Activated T-cell treated with anti-CD3 and anti-CD28 coated beads, Interleukin-2, amount 50 U/mL, for 72 hours (primary cell): ENCODE data around the gene CARMIL1. TPM values are rescaled to one million over a fixed set of nuclear protein-coding genes. Genes with fewer than 3 reads are reported as not detected.
"Not testable (repeated sequence)": the region's sequence is repeated elsewhere in the genome, so short reads cannot be mapped to it uniquely, and the experiment has no call there.

Experiments
- ATAC-seq, 2 donors: fragments of 150-1000 bp; cut with Tn5 transposase; replicated peaks in 1 of 2; 2 replicates each; pipeline ENCODE4 v1.10.0; 2021; ENCODE audit warnings: moderate library complexity in 2 of 2, mild to moderate bottlenecking in 1 of 2
- DNase-seq, 2 donors: peaks; one replicate each; pipeline ENCODE4 v3.0.0; 2021 to 2022; ENCODE audit warnings: mixed read lengths in 1 of 2
- H3K27ac Mint-ChIP-seq: one replicate; pipeline ENCODE4 v1.8.0; 2022; ENCODE audit warnings: mild to moderate bottlenecking, moderate library complexity, mixed read lengths
- H3K27me3 Mint-ChIP-seq: one replicate; pipeline ENCODE4 v1.8.0; 2022; ENCODE audit warnings: low read depth, mixed read lengths
- H3K36me3 Mint-ChIP-seq, 2 donors: one replicate each; pipeline ENCODE4 v1.8.0; 2022; ENCODE audit warnings: mixed read lengths in 2 of 2, mild to moderate bottlenecking in 1 of 2; ENCODE audit not compliant: insufficient read depth in 2 of 2
- H3K4me1 Mint-ChIP-seq: one replicate; pipeline ENCODE4 v1.8.0; 2022; ENCODE audit warnings: low read depth, mixed read lengths
- H3K4me3 Mint-ChIP-seq, 2 donors: one replicate each; pipeline ENCODE4 v1.8.0; 2022; ENCODE audit warnings: mild to moderate bottlenecking in 2 of 2, mixed read lengths in 2 of 2, moderate library complexity in 2 of 2
- H3K9me3 Mint-ChIP-seq, 2 donors: one replicate each; pipeline ENCODE4 v1.8.0; 2022; ENCODE audit warnings: mixed read lengths in 2 of 2
- total RNA-seq, 2 donors: library from RNA; stranded (reverse); gene quantifications; one replicate each; pipeline ENCODE4 v1.2.3, GENCODE V29; 2022

CARMIL1 gene
- total RNA-seq, 2 donors from 2014 or later: 5.0 to 5.6 TPM

DNA sequence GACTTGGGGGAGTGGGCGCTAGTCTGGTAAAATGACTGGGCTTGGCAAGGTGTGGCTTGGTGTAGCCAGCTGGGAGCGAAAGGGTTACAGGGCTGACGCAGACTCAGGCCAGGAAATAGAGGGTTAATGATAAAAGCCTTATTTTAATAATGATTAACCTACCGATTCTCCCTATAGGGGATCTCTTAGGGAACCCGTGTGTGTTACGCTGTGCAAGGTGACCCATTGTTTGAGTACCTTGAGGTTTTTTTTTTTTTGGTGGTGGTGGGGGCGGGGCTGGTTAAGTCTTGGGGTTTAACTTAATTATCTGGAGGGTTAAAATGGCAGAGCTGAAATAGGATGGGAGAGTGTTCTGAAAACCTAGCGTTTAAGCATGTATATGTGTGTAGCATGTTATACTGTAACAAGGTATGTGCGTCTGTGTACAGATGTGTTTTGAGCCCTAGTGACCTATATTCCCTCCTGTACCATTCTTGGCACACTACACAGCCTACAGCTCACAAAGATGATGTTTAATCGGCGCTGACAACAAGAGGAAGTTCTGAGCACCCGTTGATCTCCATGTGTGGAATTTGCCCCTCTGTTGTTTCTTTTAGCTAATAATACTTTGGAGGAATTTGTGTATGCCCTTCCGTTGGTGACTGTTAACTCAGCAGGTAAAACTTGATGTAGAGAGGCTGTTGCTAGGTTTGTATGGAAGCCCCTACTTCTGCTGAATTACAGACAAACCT is 1.3 kb downstream of the CARMIL1 start:
- peak; percentile 16 to 32 for DNase-seq
- Mint-ChIP-seq H3K9me3 (no peaks in the 10 kb centered on the region), H3K4me3 (peak overlapping the region; percentile 89 to 90), H3K27me3 (peaks cover 10% of the 10 kb centered on the region), H3K4me1 (peaks cover 41% of the 10 kb centered on the region), H3K36me3 (no peaks in the 10 kb centered on the region), H3K27ac (no peak overlapping the region)
- no peak for ATAC-seq

DNA sequence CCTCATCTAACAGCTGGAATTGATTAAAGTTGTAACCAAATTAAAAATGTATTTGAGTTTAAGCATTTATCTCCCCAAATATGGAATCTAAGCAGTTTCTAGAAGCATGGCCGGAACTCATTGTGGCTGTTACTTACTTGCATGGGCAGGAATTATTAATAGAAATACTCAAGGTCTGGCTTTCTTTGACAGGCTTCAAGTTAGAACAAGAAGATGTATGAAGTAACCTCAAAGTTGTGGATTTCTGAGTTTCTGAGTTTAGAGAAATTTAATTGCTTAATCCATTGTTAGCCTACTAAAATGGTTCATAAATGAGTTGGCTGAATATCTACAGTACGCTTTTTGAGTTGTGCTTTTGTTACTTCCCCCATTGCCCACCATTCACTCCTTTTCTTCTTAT is 7.7 kb downstream of the CARMIL1 start:
- no peaks in the 10 kb centered on the region for H3K27me3 Mint-ChIP-seq
- no peaks in the 10 kb centered on the region for H3K36me3 Mint-ChIP-seq
- ATAC-seq (no peak), DNase-seq (no peak)
- peaks cover 7% of the 10 kb centered on the region for H3K4me1 Mint-ChIP-seq
- no peaks in the 10 kb centered on the region for H3K9me3 Mint-ChIP-seq
- H3K27ac Mint-ChIP-seq: no peak overlapping the region
- no peak overlapping the region for H3K4me3 Mint-ChIP-seq

DNA sequence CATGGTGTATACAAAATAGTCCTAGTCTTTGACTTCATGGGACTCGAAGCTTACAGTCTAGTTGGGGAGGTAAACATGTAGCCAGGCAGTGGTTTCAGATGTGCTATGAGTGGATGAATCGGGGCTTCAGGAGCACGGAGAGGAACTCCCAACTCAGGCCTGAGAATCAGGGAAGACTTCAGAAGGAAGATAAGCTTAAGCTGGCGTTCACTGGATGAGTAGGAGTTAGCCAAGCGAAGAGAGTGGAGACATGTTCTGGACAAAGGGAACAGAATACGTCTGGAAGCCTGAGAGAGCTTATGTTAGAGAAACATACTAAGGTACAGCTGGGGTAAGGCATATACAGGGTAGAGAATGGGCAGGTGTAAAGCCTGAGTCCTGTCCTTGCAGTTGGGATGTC is 8.8 kb downstream of the CARMIL1 start:
- H3K27me3 Mint-ChIP-seq: no peaks in the 10 kb centered on the region
- H3K9me3 Mint-ChIP-seq: no peaks in the 10 kb centered on the region
- DNase-seq: no peak
- H3K27ac Mint-ChIP-seq: no peak overlapping the region
- no peak for ATAC-seq
- H3K4me1 Mint-ChIP-seq: peaks cover 2% of the 10 kb centered on the region
- no peaks in the 10 kb centered on the region for H3K36me3 Mint-ChIP-seq
- no peak overlapping the region for H3K4me3 Mint-ChIP-seq

DNA sequence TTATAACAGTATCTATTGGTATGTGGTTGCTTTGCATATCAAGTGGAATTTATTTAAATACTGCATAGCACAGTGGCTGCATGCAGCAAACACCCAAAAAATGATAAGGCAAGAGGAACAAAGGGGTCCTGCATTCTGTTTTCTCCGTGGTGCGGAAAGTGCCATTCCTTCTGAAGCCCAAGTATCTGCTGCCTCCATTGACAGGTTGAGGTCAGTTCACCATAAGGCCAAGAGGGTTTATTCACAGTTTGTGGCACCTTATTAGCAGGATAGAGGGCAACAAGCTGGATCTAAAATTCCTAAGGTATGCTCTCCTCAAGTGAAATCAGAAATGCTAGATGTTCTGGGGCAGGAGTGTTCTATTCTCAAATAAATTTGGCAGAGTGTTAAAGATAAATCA is 9.3 kb downstream of the CARMIL1 start:
- no peaks in the 10 kb centered on the region for H3K9me3 Mint-ChIP-seq
- H3K4me1 Mint-ChIP-seq: no peaks in the 10 kb centered on the region
- H3K27ac Mint-ChIP-seq: no peak overlapping the region
- no peak for ATAC-seq
- no peak for DNase-seq
- H3K27me3 Mint-ChIP-seq: no peaks in the 10 kb centered on the region
- H3K36me3 Mint-ChIP-seq: no peaks in the 10 kb centered on the region
- H3K4me3 Mint-ChIP-seq: no peak overlapping the region

DNA sequence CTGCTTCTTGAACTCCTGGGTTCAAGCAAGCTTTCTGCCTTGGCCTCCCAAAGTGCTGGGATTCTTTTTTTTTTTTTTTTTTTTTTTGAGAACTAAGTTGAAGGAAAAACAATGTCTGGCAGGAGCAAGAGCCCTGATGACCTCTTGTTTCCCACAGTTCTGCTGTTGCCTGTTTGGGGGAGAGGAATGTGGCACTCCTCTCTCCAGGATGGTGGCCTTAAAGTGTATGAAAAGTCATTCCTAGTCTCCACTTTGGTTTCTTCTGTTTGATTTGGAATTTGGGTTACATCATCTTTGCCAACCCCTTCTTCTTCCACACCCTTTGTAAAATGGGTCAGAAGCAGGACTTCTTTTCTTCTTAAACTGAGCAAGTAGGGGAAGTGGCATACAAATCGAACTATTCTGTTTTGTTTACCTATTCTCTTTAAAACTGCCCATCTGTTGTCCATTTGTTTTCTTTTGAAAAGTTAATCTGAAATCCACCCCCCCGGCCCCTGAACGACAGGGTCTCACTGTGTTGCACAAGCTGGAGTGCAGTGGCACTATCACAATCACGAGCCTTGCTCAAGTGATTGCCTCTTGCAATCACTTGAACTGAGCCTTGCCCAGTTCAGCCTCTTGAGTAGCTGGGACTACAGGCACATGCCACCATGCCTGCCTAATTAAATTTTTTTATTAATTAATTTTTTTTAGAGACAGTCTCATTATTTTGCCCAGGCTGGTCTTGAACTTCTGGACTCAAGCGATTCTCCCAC is 11.3 kb downstream of the CARMIL1 start:
- no peak for ATAC-seq
- peaks cover 0 to 2% of the 10 kb centered on the region in 2 donors for H3K9me3 Mint-ChIP-seq

DNA sequence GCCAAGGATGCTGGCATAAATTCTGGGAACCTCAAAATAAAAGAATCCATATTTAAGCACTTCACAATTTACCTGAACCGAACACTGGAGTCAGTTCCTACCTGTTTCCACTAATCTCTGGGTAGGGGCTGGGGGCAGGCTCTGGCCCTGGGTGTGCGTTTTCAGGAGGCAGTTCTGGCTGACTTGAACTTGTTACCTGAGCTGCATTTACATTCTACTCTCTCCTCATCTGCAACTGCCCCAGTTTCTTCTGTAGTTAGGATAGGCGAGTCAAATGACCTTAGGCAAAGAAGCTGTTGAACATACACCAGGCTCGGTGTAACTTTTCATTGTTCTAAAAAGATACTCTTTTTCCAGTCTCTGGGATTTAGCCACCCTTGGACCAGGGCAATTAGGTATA is 13.2 kb downstream of the CARMIL1 start:
- ATAC-seq: no peak
- Mint-ChIP-seq H3K36me3 (no peaks in the 10 kb centered on the region), H3K9me3 (peaks cover 0 to 2% of the 10 kb centered on the region in 2 donors), H3K4me1 (peaks cover 20% of the 10 kb centered on the region), H3K27me3 (no peaks in the 10 kb centered on the region), H3K4me3 (no peak overlapping the region), H3K27ac (no peak overlapping the region)
- DNase-seq: no peak

More for the DNA sequence above, 11.3 kb downstream of the CARMIL1 start:
- DNase-seq: no peak
- Mint-ChIP-seq H3K27me3 (no peaks in the 10 kb centered on the region), H3K36me3 (no peaks in the 10 kb centered on the region), H3K4me1 (peaks cover under 1% of the 10 kb centered on the region), H3K27ac (no peak overlapping the region), H3K4me3 (no peak overlapping the region)

DNA sequence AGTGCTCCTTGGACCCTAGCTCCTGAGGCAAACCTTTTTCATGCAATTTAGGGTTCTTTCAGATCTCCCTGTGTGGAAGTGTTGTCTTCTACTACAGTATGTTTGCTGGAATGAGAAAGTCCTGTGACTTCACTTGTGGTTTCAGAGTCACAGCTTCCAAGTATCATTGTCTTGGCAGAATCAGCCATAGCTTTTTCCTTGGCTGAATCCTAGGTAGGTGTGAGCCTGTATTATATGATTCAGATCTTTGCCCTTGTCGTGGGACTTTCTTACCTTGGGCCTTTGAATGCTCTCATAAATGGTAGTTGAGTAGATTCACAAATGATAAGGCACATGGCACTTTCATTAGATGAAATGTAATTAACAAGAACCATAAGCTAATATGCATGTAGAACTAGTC is 16.5 kb downstream of the CARMIL1 start:
- ATAC-seq: no peak
- no peaks in the 10 kb centered on the region for H3K36me3 Mint-ChIP-seq
- no peak for DNase-seq
- H3K9me3 Mint-ChIP-seq: peaks cover 0 to 2% of the 10 kb centered on the region in 2 donors
- peaks cover 20% of the 10 kb centered on the region for H3K4me1 Mint-ChIP-seq
- H3K27ac Mint-ChIP-seq: no peak overlapping the region
- no peaks in the 10 kb centered on the region for H3K27me3 Mint-ChIP-seq
- no peak overlapping the region for H3K4me3 Mint-ChIP-seq

DNA sequence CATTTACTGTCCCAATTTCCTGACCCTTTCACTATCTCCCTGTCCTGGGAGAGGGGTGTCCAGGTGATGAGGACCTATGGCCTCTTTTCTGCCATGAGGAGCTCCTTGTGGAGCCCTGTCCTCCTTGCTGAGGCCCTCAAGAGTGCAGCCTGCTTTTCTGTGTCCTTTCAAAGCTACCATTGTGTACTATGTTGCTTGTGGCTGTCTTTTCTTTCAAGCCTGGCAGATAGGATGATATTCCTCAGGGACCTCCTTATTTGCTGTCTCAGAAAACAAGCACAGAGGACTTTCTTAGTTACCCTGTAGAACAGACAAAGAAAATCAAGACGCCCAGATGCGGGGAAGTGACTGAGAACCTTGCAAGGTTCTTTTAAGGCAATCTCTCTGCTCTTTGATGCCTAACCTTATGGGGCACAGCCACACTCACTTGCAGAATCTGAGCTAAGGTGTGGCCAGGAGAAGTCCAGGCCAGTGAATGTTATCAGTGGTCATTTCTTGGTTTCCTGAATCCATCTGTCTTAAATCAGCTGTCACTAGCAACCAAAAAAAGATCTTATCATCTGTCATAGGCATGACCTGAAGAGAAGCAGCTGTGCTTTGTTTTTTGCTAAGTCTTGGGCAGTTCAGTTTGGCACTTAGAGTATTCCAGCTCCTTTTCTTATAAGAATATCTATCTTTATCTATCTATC is 17.2 kb downstream of the CARMIL1 start:
- peaks cover 20% of the 10 kb centered on the region for H3K4me1 Mint-ChIP-seq

DNA sequence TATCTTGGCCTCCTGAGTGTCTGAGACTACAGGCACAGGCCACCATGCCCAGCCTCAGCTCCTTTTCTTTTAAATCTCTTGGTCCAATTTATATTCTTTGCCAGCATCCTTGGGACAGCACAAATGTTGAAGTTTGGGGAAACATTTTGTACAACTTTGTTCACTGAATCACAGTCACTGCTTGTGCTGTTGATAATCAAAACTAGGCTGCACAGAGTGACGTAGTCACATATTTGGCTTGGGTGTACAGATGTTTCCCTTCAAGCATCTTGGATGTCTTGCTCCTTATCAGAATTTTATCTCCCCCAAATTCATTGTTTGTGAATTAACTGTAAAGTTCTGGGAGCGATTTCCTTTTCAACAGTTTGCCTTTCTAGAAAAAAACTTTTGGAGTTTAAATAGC is 17.9 kb downstream of the CARMIL1 start:
- H3K4me3 Mint-ChIP-seq: no peak overlapping the region
- no peaks in the 10 kb centered on the region for H3K27me3 Mint-ChIP-seq
- no peak overlapping the region for H3K27ac Mint-ChIP-seq
- peaks cover 22% of the 10 kb centered on the region for H3K4me1 Mint-ChIP-seq
- peaks cover 0 to 2% of the 10 kb centered on the region in 2 donors for H3K9me3 Mint-ChIP-seq
- H3K36me3 Mint-ChIP-seq: no peaks in the 10 kb centered on the region
- DNase-seq: no peak
- no peak for ATAC-seq

More for the DNA sequence above, 17.2 kb downstream of the CARMIL1 start:
- Mint-ChIP-seq H3K4me3 (no peak overlapping the region), H3K36me3 (no peaks in the 10 kb centered on the region), H3K27ac (no peak overlapping the region), H3K27me3 (no peaks in the 10 kb centered on the region), H3K9me3 (peaks cover 0 to 2% of the 10 kb centered on the region in 2 donors)
- ATAC-seq (no peak), DNase-seq (no peak)

DNA sequence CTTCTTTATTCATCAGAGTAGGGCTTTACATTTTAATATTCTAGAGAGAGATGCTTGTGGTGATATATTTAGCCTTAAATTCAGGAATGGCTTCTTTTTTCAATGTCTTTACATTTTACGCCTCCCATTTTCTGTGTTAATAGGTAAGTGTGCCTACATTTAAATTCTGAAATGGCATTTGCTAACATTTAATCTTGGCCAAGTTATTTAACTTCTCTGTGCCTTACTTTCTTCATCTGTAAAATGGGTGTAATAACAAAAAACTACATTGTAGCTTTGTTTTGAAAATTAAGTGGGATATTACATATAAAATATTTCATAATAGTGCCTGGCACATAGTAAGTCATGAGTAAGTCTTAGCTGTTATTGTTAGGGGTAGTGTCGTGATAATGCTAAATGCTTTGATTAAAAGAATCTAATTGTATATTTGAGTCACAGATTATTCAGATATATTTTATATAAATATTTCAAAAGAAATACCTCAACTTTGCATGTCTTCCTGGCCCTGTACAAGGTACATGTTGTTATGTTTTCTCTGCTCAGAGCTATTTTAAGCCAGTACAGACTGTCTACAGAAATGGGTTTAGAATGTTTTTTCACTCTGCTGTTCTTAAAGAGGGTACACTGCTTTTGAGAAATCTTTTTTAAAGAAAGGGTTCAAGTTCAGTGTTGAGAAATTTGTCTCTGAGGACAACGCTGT is 18.8 kb downstream of the CARMIL1 start:
- DNase-seq: no peak
- no peak for ATAC-seq
- Mint-ChIP-seq H3K27ac (no peak overlapping the region), H3K9me3 (peaks cover 0 to 2% of the 10 kb centered on the region in 2 donors), H3K36me3 (no peaks in the 10 kb centered on the region), H3K27me3 (no peaks in the 10 kb centered on the region), H3K4me3 (no peak overlapping the region), H3K4me1 (peaks cover 31% of the 10 kb centered on the region)

DNA sequence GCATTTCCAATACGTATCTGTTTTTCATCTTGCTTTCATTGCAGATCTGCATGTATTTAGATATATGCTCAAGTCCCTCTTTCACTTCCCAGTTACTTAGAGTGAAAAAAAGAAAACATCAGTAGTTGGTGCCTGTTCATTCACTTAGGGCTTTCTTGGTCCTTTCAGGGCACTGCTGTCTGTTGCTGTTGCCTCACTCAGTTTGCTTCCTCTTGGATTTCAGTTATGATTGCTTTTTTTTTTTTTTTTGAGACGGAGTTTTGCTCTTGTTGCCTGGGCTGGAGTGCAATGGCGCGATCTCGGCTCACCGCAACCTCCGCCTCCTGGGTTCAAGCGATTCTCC is 19.3 kb downstream of the CARMIL1 start:
- H3K9me3 Mint-ChIP-seq, H3K4me3 Mint-ChIP-seq, H3K27me3 Mint-ChIP-seq, H3K36me3 Mint-ChIP-seq, DNase-seq, H3K27ac Mint-ChIP-seq, ATAC-seq: not testable (repeated sequence)
- H3K4me1 Mint-ChIP-seq: peaks cover 33% of the 10 kb centered on the region

DNA sequence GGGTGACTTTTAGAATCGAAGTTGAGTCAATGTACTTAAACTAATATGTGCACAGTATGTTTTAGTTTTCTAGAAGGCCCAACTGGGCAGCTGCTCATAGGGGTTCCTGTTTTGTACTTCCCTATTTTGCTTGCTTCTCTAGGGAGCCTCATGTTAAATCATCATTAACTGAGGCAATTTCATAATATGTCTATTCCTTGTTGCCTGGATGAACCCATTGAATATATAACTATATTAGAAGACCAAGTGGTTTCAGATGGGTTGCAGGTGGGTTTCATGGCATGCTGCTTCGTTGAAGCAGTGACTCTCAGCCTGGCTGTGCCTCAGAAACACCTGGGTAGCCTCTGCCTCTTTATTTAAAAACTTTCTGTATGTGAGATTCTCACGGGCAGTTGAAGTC is 22.2 kb downstream of the CARMIL1 start:
- peaks cover 24% of the 10 kb centered on the region for H3K4me1 Mint-ChIP-seq
- H3K36me3 Mint-ChIP-seq: no peaks in the 10 kb centered on the region
- no peaks in the 10 kb centered on the region for H3K9me3 Mint-ChIP-seq
- H3K4me3 Mint-ChIP-seq: no peak overlapping the region
- DNase-seq (no peak), ATAC-seq (no peak)
- H3K27me3 Mint-ChIP-seq: no peaks in the 10 kb centered on the region
- no peak overlapping the region for H3K27ac Mint-ChIP-seq

DNA sequence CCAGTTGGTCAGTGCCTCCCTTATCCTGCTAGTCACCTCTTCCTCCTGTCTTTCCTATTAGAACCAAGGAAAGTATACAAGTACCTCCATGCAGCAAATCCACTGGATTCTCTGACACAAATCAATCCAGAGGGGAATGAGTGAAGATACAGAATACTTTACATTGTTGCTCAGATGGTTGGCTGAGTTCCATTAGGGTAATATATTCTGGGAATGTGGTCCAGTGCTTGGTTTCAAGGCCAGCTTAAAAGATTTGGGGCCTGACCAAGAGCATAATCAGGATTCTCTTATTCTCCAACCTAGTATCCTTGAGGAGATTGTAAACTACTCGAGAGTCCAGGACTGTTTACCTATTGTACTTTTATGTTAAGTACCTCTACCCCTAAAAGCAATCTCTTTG is 23.0 kb downstream of the CARMIL1 start:
- Mint-ChIP-seq H3K4me1 (peaks cover 19% of the 10 kb centered on the region), H3K27ac (no peak overlapping the region), H3K27me3 (no peaks in the 10 kb centered on the region)

More for the DNA sequence above, 23.0 kb downstream of the CARMIL1 start:
- no peak overlapping the region for H3K4me3 Mint-ChIP-seq
- ATAC-seq (no peak), DNase-seq (no peak)
- H3K9me3 Mint-ChIP-seq: no peaks in the 10 kb centered on the region
- H3K36me3 Mint-ChIP-seq: no peaks in the 10 kb centered on the region
